ENCODE measurements around the gene TRPV5. TPM values are rescaled to one million over a fixed set of nuclear protein-coding genes. Genes with fewer than 3 reads are reported as not detected.

TRPV5 gene
- total and polyA plus RNA-seq, 4 donors = under 0.01 to 0.23 TPM; not detected in 2

DNA sequence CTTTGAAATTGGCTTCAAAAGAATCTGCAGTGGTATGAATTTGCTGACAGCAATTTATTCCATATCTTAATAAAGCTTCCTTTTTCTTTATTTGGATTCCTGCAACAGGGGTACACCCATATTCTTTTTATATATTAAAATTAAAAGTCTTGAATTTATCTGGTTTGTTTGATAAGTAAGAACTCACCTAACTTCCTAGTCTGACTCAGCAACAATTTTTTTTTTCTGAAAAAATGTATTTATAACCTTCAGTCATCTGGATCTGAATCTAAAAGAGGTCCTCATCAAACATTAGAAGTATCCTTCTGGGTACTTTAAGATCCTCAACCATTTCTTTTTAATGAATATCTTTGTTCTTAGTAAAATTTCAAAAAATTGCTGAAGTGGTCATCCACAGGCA, 74.1 kb downstream of the TRPV5 start:
- H3K4me1 ChIP-seq (ENCODE audit: control insufficient read depth in 4 of 4, insufficient read depth in 4 of 4, low read length in 3 of 4) = peaks cover 2 to 15% (median 11%) of the 10 kb centered on the region in 4 donors
- H3K36me3 ChIP-seq (ENCODE audit: control insufficient read depth in 4 of 4, insufficient read depth in 3 of 4, low read depth in 1 of 4, low read length in 3 of 4) = peaks cover 0 to 2% (median 0%) of the 10 kb centered on the region in 4 donors
- no peak overlapping the region for H3K9ac ChIP-seq (ENCODE audit: low read depth in 1 of 2, low read length in 2 of 2)
- no peak for DNase-seq (ENCODE audit: low spot score)
- no peaks in the 10 kb centered on the region for H3K27me3 ChIP-seq (ENCODE audit: control insufficient read depth in 4 of 4, insufficient read depth in 4 of 4, low read length in 3 of 4)
- no peaks in the 10 kb centered on the region for H3K9me3 ChIP-seq (ENCODE audit: control insufficient read depth in 4 of 4, low read length in 3 of 4)
- no peak overlapping the region for H3K27ac ChIP-seq (ENCODE audit: low read depth in 1 of 2, low read length in 2 of 2)
- no peak overlapping the region for H3K4me3 ChIP-seq (ENCODE audit: low read depth in 1 of 3, low read length in 3 of 3)
- no peak for TF ChIP-seq JUND (IDR thresholded peaks at IDR 0.05)
- TF ChIP-seq TAF1 (conservative IDR thresholded peaks at IDR 0.05) = no peak
- no peak for TF ChIP-seq YY1 (IDR thresholded peaks at IDR 0.05)
- no peak for TF ChIP-seq HNF4G (IDR thresholded peaks at IDR 0.05)
- TF ChIP-seq GABPA (IDR thresholded peaks at IDR 0.05 in 1 of 2, conservative IDR thresholded peaks at IDR 0.05 in 1 of 2) = no peak
- TF ChIP-seq, protein P1, sequence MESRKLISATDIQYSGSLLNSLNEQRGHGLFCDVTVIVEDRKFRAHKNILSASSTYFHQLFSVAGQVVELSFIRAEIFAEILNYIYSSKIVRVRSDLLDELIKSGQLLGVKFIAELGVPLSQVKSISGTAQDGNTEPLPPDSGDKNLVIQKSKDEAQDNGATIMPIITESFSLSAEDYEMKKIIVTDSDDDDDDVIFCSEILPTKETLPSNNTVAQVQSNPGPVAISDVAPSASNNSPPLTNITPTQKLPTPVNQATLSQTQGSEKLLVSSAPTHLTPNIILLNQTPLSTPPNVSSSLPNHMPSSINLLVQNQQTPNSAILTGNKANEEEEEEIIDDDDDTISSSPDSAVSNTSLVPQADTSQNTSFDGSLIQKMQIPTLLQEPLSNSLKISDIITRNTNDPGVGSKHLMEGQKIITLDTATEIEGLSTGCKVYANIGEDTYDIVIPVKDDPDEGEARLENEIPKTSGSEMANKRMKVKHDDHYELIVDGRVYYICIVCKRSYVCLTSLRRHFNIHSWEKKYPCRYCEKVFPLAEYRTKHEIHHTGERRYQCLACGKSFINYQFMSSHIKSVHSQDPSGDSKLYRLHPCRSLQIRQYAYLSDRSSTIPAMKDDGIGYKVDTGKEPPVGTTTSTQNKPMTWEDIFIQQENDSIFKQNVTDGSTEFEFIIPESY (IDR thresholded peaks at IDR 0.05) = no peak
- no peak for TF ChIP-seq EGR1 (IDR thresholded peaks at IDR 0.05; ENCODE audit: low read depth in 2 of 2)
- TF ChIP-seq FOXA1 (IDR thresholded peaks at IDR 0.05) = no peak
- TF ChIP-seq REST (IDR thresholded peaks at IDR 0.05) = no peak
- no peak for TF ChIP-seq HNF4A (conservative IDR thresholded peaks at IDR 0.05)
- TF ChIP-seq CTCF (IDR thresholded peaks at IDR 0.05; ENCODE audit: low read depth, low read length, missing input control) = no peak
- no peak for TF ChIP-seq MAX (IDR thresholded peaks at IDR 0.05)
- TF ChIP-seq SP1 (IDR thresholded peaks at IDR 0.05) = no peak
- no peak for TF ChIP-seq FOXA2 (IDR thresholded peaks at IDR 0.05)

Other genes starting within 250 kb of the TRPV5 start
- not detected for gene PRSS1, start 184.3 kb downstream of the TRPV5 start, total RNA-seq
- gene PRSS1, start 184.3 kb downstream of the TRPV5 start, polyA plus RNA-seq = not detected
- not detected for gene PRSS2, start 162.8 kb downstream of the TRPV5 start, total RNA-seq
- under 1 TPM in 1 of 2 donors, not detected in 1; 0.21 TPM for gene PRSS2, start 162.8 kb downstream of the TRPV5 start, polyA plus RNA-seq
- 1 to 10 TPM; 1.2 to 2.1 TPM for gene EPHB6, start 78.7 kb downstream of the TRPV5 start, total RNA-seq
- gene EPHB6, start 78.7 kb downstream of the TRPV5 start, polyA plus RNA-seq = 1 to 10 TPM; 1.9 to 4.3 TPM
- gene TRPV6, start 48.0 kb downstream of the TRPV5 start, total RNA-seq = 1 to 10 TPM in 1 of 2 donors, not detected in 1; 1.5 TPM
- under 1 TPM; 0.32 to 0.36 TPM for gene TRPV6, start 48.0 kb downstream of the TRPV5 start, polyA plus RNA-seq
- not detected for gene LLCFC1, start 5.7 kb upstream of the TRPV5 start, total RNA-seq
- gene LLCFC1, start 5.7 kb upstream of the TRPV5 start, polyA plus RNA-seq = not detected
- 10 to 100 TPM in 1 of 2 donors, under 1 TPM in 1; 0.42 to 81.0 TPM for gene KEL, start 28.6 kb upstream of the TRPV5 start, total RNA-seq
- gene KEL, start 28.6 kb upstream of the TRPV5 start, polyA plus RNA-seq = under 1 TPM; 0.18 to 0.31 TPM
- under 1 TPM in 1 of 2 donors, not detected in 1; 0.08 TPM for gene OR9A2, start 93.4 kb upstream of the TRPV5 start, total RNA-seq
- gene OR9A2, start 93.4 kb upstream of the TRPV5 start, polyA plus RNA-seq = not detected
- not detected for gene OR6V1, start 118.6 kb upstream of the TRPV5 start, total RNA-seq
- gene OR6V1, start 118.6 kb upstream of the TRPV5 start, polyA plus RNA-seq = not detected
- not detected for gene PIP, start 198.3 kb upstream of the TRPV5 start, total RNA-seq
- not detected for gene PIP, start 198.3 kb upstream of the TRPV5 start, polyA plus RNA-seq
- gene TAS2R39, start 249.7 kb upstream of the TRPV5 start, total RNA-seq = not detected
- gene TAS2R39, start 249.7 kb upstream of the TRPV5 start, polyA plus RNA-seq = not detected

Data from liver (tissue), 9 donors.